DMS153 treated with DMSO at 0.1 percent for 48 hours (cell line): ENCODE results near the gene CFAP77.

Experiments
- DNase-seq: peaks from one replicate; lab custom pipeline; 2025; ENCODE audit not compliant: unreplicated experiment; lab: John Stamatoyannopoulos, UW

The CFAP77 gene

DNA sequence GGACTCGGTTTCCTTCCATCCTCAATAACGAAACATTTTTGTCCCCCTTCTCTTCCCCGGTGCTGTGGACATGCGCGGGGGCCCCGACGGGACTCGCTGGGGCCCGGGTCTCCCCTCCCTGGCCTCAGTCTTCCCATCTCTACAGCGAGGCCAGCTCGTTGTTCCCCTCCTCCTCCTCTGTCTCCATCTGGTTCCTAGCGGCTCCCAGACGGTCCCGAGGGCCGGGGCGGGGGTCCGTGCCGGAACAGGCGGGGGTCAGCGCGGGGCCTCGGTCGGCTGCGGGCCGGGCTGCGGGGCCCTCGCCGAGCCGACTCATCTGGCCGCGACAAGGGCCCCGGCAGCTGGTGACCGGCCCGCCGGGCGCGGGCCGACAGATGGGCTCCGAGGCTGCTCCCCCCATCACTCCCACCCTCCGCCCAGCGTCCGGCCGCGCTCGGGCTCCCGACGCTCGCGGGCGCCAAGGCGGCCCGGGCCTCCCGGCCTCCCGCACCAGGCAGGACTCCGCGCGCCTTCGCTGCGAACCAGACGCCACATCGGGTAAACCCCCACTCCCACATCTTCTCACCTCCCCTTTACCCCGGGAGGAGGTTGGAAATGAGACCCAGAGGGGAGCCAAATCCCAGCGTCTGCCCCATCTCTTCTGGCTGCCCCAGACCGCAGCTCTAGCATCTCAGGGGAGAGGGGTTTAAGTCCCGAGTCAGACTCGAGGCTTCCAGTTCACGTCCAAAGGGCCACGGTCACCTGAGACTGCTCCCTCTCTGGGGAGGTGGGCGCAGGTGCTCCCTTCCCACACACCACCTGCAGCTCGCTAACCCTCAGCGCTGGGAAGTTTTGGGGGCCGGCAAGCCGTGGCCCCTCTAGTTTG lies 180.5 kb downstream of the CFAP77 start:
- DNase-seq: no peak

DNA sequence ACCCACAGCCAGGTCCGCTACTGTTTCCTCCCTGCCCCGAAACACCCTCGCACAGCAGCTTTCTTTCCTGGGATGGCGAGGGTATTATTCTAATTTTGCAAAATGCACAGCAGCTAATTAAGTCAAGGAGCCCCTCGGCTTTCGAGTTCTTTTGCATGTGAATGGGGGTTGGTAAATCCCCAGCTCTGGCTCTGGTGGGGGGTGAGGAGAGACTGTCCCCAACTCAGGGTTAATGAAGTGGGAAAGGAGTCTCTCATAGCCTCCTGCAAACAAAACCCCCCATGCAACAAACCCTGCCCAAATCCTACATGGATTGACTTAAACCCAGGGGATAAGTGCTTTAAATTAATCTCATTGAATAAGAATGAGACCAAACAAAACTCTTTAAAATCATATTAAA lies 181.2 kb downstream of the CFAP77 start:
- DNase-seq: no peak

DNA sequence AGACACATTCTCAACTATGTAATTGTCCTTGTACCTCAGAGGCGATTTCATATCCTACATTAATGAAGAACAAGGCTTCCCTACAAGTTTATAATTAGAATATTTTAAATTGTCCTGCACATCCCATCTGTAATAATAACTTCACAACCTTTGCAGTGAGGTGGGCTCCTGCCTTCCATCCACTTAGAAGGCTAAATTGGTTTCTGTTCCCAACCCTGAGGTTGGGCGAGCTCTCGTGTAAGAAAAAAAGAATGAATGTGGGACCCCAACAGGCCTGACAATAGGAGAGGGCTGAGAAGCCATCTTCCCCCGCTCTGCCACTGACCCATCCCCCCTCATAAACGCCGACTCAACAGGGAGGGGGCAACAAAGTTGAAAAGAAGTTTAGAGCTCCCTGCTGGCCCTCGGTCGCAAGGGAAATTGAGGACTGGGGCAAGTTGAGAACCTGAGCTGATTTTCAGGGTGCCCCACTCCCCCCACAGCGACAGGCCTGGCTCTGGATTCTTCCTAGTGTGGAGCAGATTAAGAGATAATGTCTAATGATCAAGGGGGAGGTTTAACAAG lies 181.8 kb downstream of the CFAP77 start:
- no peak for DNase-seq

DNA sequence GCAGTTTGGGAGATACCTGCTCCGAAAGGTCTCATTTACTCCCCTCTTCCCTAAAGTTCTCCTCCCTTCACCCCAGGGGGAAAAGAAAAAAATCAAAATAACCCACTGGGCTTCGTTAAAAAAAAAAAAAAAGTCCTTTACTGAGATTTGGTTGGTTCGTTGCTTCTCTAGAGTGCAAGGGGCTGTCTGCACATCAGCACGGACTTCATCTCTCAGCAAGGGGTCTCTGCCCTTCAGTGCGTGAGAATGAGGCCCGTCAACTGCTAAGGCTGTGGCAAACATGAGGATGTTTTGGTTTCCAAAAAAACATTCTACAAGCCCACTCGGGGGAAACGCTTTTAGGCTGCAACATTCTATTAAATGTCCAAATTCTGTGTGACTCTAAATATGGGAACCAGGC lies 182.4 kb downstream of the CFAP77 start:
- DNase-seq: no peak

DNA sequence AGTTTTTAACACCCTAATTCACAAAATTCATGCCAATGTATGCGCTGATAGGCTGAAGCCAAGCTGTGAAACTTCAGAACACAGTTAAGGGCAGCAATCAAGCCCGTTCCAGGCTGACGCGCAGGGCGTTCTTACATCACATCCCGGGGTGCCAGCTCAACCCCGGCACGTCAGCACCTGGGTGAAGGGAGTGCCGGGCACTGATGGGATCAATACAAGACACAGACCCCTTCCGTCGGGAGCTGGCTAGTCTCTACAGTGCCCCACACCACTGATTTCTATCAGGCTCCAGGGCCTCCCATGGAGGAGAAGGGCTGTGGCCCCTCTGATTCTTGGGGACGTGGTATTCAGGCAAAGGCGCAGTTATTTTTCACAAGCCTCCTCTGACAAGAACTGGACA lies 184.4 kb downstream of the CFAP77 start:
- DNase-seq: no peak

DNA sequence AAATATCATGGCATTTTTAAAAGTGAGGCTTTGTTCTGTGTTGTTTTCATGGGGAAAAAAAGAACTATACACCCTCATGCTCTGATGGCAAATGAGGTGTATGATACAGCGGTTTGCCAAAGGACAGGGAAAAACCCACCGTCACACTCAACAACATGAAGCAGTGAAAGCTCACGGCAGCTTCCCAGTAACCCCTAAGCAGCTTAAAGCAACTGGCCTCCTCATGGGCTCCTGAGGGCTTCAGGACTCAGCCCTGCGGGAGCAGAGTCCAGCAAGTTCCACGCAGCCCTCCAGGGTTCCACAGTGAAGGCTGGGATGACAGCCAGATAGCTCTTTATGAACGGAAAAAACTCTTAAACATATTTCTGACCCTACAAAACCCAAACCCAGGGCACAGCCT lies 185.3 kb downstream of the CFAP77 start:
- no peak for DNase-seq

DNA sequence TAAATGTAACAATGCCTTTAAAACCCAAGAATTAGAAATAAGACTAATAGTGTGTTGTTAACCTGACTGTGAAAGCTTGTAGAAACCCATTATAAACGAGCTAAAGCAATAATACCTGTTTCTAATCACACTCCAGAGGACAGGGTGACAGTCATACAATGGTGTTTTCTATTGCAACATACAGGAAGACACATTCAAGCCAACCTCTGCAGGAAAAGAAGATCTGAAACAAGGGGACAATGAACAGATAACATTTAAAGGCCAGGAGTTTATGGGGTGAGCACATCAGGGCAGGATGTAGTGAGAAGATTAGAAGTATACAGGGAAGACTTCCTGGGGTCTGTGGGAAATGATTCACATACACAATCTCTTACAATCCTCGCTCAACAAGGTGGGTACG lies 186.2 kb downstream of the CFAP77 start:
- no peak for DNase-seq

DNA sequence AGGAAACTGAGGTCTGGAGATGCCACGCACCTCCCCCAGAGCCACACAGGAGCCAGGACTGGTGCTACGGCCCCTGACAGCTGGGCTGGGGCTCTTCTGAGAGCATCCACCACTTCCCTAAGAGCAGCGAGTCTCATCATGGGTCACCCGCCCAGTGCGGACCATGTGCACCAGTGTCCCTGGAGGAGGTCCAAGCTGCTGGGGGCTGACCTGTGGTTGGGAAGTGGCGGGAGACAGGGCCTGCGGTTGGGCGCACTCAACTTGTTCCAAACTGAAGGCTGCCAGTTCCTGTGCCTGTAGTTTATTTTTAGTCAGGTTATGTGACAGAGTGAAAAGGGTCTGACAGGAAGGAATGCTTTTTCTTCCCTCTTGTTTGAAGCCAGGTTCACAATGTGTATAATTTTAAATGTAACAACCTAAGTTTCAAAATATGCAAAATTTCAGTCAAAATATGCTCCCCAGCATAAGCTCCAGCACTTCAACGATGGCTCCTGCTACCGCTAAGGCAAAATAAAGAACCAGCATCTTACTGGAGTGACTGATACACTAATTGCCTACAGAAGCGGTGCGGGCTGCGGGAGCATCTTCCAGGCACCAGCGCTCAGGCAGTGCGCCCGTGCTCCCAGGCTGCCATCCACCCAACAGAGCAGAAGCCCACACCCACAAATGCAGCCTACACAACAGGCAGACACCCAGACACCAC lies 187.2 kb downstream of the CFAP77 start:
- DNase-seq: no peak

DNA sequence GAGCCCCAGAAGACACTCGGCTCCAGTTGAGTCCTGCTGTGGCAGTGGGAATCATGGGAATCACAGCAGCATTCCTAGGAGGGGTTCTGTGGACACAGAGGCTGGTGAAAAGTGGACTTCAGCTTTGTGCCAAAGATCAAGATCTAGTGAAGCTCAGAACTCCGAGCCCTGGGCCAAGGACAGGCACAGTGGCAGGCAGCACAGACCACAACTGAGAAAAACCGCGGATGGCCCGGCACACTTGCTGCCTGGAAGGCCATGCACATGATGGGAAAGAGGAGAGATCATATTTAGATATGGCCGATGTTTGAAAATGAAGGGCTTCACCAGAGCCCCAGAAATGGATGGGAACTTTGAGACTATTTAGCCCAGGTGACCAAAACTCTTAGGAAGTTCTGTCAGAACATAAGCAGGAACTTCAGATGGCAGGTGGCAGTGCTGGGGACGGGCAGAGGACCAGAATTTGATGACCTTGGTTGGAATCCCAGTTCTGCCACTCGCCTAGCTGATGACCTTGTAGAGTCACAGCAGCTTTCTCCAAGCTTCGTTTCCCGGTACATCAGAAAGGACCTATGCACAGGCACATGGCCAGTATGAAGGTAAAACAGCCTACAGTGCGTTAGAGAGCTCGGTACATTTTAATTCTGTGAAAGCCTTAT lies 190.4 kb downstream of the CFAP77 start:
- no peak for DNase-seq

DNA sequence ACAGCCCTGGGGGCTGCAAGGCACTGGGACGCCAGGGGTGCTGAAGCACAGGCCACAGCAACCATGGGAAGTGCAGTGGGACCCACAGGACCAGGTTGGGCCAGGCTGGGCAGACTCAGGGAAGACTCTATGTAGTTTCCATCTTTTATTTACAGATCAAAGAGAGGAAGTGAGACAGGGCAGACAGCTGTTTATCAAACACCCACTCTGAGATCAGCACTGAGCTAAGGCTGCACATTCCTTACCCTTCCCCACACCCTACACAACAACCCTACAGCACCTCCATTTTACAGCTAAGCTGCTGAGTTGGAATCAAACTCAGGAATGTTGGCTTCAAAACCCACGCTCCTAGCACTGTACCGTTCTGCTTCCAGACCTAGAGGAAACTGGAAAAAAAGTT lies 192.2 kb downstream of the CFAP77 start:
- DNase-seq: no peak

DNA sequence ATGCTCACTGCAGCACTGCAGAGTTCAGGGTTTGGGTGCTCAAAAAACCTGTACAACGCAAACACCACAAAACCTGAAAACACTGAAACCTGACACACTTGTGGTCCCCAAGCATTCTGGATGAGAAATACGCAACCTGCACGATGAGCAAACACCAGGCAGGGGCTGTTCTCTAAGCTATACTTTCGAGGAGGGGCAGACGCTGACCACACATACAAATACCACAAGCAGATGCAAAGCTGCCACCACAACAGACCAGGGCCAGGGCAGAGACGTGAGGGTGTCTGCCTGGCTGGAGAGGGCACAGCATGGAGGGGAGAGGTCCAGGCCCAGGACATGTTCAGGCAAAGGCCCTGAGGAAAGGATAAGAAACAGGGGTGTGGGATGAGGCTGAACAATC lies 195.4 kb downstream of the CFAP77 start:
- no peak for DNase-seq

DNA sequence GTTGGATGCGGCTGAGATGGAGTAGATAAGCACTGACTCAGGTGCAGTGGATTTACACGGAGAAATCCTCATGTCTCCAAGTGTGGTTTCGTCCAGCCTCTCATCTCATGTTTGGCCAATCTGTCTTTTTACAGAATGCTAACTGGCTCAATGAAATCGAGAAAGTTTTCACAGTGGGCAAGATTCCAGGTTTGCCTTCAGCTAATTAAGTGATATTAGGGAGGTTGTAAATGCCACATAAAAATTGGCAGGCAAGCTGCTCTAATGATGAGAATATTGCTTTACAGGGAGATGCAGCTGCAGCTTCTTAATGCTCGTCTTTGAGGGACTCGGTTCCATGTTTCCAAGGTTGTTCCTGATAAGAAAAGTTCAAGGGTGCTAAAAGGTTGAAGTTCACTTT lies 196.1 kb downstream of the CFAP77 start:
- no peak for DNase-seq

DNA sequence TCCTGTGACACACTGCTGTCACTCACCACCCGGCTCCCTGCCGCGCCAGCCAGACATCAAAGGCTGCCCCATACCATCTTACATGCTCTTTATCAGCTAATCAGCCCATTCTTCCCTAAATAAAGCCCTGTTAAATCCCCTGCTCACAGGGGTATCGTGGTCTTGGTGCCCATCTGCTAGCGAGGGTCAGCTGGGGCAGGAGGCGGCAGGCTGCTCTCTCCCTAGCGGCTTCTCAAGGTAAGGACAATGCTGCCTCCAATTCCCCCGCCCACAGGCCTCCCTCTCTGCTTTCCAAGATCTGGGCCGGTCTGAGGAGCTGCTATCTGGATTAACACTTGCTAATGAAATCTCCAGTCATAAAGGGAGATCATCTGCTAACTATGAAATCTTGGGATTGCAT lies 199.2 kb downstream of the CFAP77 start:
- no peak for DNase-seq

DNA sequence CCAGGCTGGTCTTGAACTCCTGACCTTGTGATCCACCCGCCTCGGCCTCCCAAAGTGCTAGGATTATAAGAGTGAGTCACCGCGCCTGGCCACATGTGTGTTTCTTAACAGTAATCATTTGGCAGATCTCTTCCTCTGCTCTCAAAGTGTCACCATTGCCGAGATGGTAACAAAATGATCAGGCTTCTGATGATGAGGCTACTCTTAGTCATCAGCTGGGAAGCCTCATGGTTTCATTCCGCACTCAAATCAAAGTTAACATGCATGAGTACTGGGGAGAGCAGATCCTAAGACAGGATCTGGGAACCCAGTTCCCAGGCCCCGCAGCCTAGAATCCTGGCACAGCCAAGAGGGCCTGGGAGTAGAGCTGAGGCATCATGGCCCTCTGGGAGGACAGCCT lies 199.8 kb downstream of the CFAP77 start:
- DNase-seq: no peak

DNA sequence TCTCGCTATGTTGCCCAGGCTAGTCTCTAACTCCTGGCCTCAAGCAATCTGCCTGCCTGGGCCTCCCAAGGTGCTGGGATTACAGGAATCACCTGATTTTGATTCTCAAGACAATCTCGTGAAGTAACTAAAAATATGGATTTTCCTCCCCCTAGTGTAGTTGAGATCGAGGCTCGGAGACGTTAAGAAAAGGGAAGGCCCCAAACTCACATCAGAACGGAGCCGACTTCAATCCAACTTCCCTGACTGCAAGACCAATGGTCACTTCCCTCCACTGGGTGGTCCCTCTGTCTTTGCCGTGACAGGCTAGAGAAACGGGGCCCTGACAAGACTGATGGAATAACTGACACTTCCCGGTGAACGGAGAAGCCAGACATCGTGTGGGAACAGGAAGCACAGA lies 200.7 kb downstream of the CFAP77 start:
- DNase-seq: no peak

DNA sequence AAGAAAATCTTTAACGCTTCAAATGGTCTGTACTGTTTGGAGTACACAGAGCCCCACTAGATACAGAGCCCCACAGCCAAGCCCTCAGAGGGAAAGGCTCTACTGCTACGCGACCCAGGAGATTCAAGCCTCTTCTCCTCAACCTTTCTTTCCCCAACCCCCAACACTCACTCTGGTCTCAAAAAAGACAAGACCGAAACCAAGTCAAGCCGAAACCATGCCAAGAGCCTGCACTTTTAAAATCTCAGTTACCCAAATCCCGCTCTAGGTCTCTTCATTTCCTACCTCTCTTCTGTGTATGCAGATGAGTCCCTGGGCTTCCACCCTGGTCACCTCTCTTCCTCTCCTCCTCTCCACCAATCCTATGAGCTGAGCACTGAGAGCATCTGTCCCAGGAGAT lies 204.3 kb downstream of the CFAP77 start:
- no peak for DNase-seq

DNA sequence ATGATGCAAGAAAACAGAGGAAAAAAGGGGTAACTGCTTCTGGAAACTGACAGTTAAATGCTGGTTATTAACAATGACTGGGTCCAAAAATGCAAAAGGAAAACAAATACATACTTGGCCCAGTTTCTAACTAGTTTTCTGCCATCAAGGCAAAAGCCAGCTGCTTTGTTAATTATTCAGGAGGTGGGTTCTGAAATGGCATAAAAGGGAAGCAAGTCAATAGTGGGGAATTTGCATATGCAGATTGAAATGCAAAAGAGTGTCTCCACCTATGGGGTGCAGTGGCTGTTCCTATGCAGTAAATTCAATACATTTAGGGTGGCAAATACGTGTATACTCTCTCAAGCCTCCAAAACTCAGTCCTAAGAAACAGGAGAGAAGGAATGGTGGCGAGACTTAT lies 205.8 kb downstream of the CFAP77 start:
- no peak for DNase-seq

DNA sequence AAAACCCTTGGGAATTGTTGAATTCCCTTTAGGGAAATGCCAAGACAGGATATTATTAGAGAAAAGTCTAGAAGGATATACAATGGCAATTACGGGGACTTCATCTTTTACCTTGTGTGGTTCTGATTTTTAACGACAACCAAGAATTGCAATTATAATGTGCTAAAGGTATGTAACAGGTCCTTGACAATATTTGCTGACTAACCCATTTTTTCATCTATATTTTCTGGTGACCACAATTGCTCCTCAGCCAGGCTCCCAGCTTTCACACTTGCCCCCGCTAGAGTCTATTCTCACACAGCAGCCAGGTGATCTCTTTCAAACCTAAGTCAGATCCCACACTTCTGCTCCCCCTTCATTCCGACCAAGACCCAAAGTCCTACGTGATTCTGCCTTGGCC lies 206.7 kb downstream of the CFAP77 start:
- DNase-seq: no peak

DNA sequence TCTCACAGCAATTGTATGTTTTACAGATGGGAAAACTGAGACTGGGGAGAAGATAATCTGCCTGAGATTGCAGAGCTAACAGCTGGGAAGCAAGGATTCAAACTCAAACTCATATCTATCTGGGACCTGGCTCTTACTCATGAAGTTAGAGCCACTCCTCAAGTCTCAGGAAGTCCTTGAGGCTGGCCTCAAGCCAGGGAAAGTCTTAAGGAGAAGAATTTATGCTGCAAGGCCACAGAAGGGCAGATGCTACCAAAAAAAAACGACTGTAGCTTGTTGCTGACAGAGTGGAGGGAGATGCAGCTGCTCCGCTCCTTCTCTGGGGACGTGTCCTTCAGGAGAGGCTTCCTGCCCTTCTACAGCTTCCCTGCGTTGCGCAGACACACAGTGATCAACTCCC lies 212.1 kb downstream of the CFAP77 start:
- no peak for DNase-seq
